Activated CD8-positive, alpha-beta T cell treated with anti-CD3 and anti-CD28 coated beads for 36 hours (primary cell): ENCODE measurements around the gene TMIE. TPM values are rescaled to one million over a fixed set of nuclear protein-coding genes. Genes with fewer than 3 reads are reported as not detected.

ENCODE experiments used
- ATAC-seq: fragments of 200-7000 bp; cut with Tn5 transposase; one replicate; pipeline ENCODE4 v1.10.0; 2021; ENCODE audit warnings: mild to moderate bottlenecking, moderate library complexity
- CTCF ChIA-PET: fragments of 350-600 bp; sonication (Branson Sonifier 250); formaldehyde crosslinking; loops from one replicate; lab custom pipeline; 2021; ENCODE audit warnings: antibody characterized with exemption; lab: Charles Lee
- POLR2A ChIA-PET: fragments of 350-600 bp; sonication (Branson Sonifier 250); formaldehyde crosslinking; loops from one replicate; lab custom pipeline; 2021; ENCODE audit warnings: antibody characterized with exemption; lab: Charles Lee
- DNase-seq: peaks from one replicate; pipeline ENCODE4 v3.0.0-alpha.2; 2020
- H3K27ac Mint-ChIP-seq: one replicate; pipeline ENCODE4 v1.8.0; 2021; ENCODE audit warnings: mild to moderate bottlenecking, mixed read lengths
- H3K27me3 Mint-ChIP-seq: one replicate; pipeline ENCODE4 v1.8.0; 2021; ENCODE audit warnings: mixed read lengths
- H3K36me3 Mint-ChIP-seq: one replicate; pipeline ENCODE4 v1.8.0; 2021; ENCODE audit warnings: low read depth, mixed read lengths
- H3K4me1 Mint-ChIP-seq: one replicate; pipeline ENCODE4 v1.8.0; 2021; ENCODE audit warnings: low read depth, mixed read lengths
- H3K4me3 Mint-ChIP-seq: one replicate; pipeline ENCODE4 v1.8.0; 2021; ENCODE audit warnings: mild to moderate bottlenecking, moderate library complexity, mixed read lengths
- H3K9me3 Mint-ChIP-seq: one replicate; pipeline ENCODE4 v1.8.0; 2021; ENCODE audit warnings: mixed read lengths
- CTCF ChIP-seq: fragments of 200-600 bp; IDR thresholded peaks from one replicate; pipeline ENCODE4 v1.8.0; 2022; ENCODE audit warnings: antibody characterized with exemption, mild to moderate bottlenecking
- intact Hi-C: fragments of 100-400 bp; cut with micrococcal nuclease; formaldehyde crosslinking; loops from one replicate; pipeline ENCODE4 v1.10.0; 2022
- total RNA-seq, 2 experiments: library from RNA; stranded (reverse); gene quantifications; one replicate each; pipeline ENCODE4 v1.2.3, GENCODE V29; 2021

Gene TMIE
- total RNA-seq, 2 experiments from 2014 or later, result 0.81 to 0.90 TPM

GRCh38 chr3:46675426-46675825, 25.8 kb upstream of the TMIE start:
- no peaks in the 10 kb centered on the region for H3K4me1 Mint-ChIP-seq
- H3K27me3 Mint-ChIP-seq, result no peaks in the 10 kb centered on the region
- no peaks in the 10 kb centered on the region for H3K36me3 Mint-ChIP-seq
- ATAC-seq, result no peak
- intact Hi-C loops, result no loop called here
- no peak for DNase-seq
- CTCF ChIA-PET, result no interaction called here
- POLR2A ChIA-PET, result no interaction called here
- no peak overlapping the region for H3K4me3 Mint-ChIP-seq
- no peaks in the 10 kb centered on the region for H3K9me3 Mint-ChIP-seq
- no peak overlapping the region for H3K27ac Mint-ChIP-seq
- no peak for TF ChIP-seq CTCF

- H3K27me3 Mint-ChIP-seq, result no peaks in the 10 kb centered on the region
- no peak overlapping the region for H3K4me3 Mint-ChIP-seq
- no peaks in the 10 kb centered on the region for H3K36me3 Mint-ChIP-seq
- no peaks in the 10 kb centered on the region for H3K9me3 Mint-ChIP-seq
- ChIA-PET CTCF (no interaction called here), POLR2A (no interaction called here)
- no peak for ATAC-seq
- H3K27ac Mint-ChIP-seq, result no peak overlapping the region
- no peaks in the 10 kb centered on the region for H3K4me1 Mint-ChIP-seq
- no peak for TF ChIP-seq CTCF
- intact Hi-C loops, result no loop called here
- no peak for DNase-seq
These were observed 25.2 kb upstream of the TMIE start for GRCh38 chr3:46675843-46676567.

GRCh38 chr3:46676601-46677410, 24.4 kb upstream of the TMIE start:
- Mint-ChIP-seq H3K4me1 (no peaks in the 10 kb centered on the region), H3K36me3 (no peaks in the 10 kb centered on the region), H3K27me3 (no peaks in the 10 kb centered on the region), H3K9me3 (no peaks in the 10 kb centered on the region), H3K4me3 (no peak overlapping the region), H3K27ac (no peak overlapping the region)
- CTCF ChIA-PET, result no interaction called here
- intact Hi-C loops, result no loop called here
- POLR2A ChIA-PET, result no interaction called here
- ATAC-seq, result no peak
- no peak for DNase-seq
- no peak for TF ChIP-seq CTCF

GRCh38 chr3:46677411-46677726, 23.8 kb upstream of the TMIE start:
- H3K27me3 Mint-ChIP-seq, result no peaks in the 10 kb centered on the region
- H3K36me3 Mint-ChIP-seq, result no peaks in the 10 kb centered on the region
- H3K9me3 Mint-ChIP-seq, result no peaks in the 10 kb centered on the region
- H3K4me1 Mint-ChIP-seq, result no peaks in the 10 kb centered on the region
- ChIA-PET POLR2A (no interaction called here), CTCF (no interaction called here)
- H3K4me3 Mint-ChIP-seq, result no peak overlapping the region
- intact Hi-C loops, result no loop called here
- H3K27ac Mint-ChIP-seq, result no peak overlapping the region
- TF ChIP-seq CTCF, result no peak
- no peak for DNase-seq
- no peak for ATAC-seq

GRCh38 chr3:46678280-46678679, 22.9 kb upstream of the TMIE start:
- Mint-ChIP-seq H3K4me1 (no peaks in the 10 kb centered on the region), H3K9me3 (no peaks in the 10 kb centered on the region), H3K27ac (no peak overlapping the region), H3K36me3 (no peaks in the 10 kb centered on the region), H3K4me3 (no peak overlapping the region), H3K27me3 (no peaks in the 10 kb centered on the region)
- ChIA-PET CTCF (no interaction called here), POLR2A (no interaction called here)
- no peak for ATAC-seq
- TF ChIP-seq CTCF, result no peak
- no peak for DNase-seq
- intact Hi-C loops, result no loop called here
